Measurements from ENCODE around the gene ARMH2.

DNA sequence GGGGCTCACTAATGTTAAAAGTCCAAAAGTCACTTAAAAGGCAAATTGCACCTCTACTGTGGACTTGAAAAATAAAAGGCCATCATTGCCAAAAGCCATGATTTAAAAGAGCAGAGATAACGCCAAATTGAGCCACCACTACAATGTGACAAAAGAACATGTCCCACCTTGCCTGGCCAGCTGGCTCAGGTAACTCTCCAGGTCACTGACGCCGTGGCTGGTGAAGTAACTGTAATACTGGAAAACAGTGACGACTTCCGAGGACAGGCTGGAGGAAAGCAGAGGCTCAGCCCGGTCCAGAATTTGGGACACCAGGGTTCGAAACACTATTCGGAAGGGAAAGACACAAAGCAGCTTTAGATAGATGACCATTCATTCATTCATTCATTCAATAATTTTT, 29.3 kb upstream of the ARMH2 start:
- TF ChIP-seq, protein P1, sequence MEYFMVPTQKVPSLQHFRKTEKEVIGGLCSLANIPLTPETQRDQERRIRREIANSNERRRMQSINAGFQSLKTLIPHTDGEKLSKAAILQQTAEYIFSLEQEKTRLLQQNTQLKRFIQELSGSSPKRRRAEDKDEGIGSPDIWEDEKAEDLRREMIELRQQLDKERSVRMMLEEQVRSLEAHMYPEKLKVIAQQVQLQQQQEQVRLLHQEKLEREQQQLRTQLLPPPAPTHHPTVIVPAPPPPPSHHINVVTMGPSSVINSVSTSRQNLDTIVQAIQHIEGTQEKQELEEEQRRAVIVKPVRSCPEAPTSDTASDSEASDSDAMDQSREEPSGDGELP (CRISPR knock-in tag; IDR thresholded peaks at IDR 0.05; ENCODE audit: borderline replicate concordance) = no peak
- TF ChIP-seq STAG1 (CRISPR knock-in tag; IDR thresholded peaks at IDR 0.05; ENCODE audit: borderline replicate concordance) (no peak), ZNF561 (CRISPR knock-in tag; conservative IDR thresholded peaks at IDR 0.05) (no peak), ZSCAN29 (IDR thresholded peaks at IDR 0.05) (no peak), JUNB (CRISPR knock-in tag; conservative IDR thresholded peaks at IDR 0.05) (no peak), SREBF2 (CRISPR knock-in tag; IDR thresholded peaks at IDR 0.05) (no peak), CHD4 (IDR thresholded peaks at IDR 0.05; ENCODE audit: insufficient read depth, insufficient replicate concordance, low read depth, low read length, poor library complexity, severe bottlenecking) (no peak)
- TF ChIP-seq, protein P2, sequence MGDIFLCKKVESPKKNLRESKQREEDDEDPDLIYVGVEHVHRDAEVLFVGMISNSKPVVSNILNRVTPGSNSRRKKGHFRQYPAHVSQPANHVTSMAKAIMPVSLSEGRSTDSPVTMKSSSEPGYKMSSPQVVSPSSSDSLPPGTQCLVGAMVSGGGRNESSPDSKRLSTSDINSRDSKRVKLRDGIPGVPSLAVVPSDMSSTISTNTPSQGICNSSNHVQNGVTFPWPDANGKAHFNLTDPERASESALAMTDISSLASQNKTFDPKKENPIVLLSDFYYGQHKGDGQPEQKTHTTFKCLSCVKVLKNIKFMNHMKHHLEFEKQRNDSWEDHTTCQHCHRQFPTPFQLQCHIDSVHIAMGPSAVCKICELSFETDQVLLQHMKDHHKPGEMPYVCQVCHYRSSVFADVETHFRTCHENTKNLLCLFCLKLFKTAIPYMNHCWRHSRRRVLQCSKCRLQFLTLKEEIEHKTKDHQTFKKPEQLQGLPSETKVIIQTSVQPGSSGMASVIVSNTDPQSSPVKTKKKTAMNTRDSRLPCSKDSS (IDR thresholded peaks at IDR 0.05; ENCODE audit: low read depth, partially characterized antibody) = no peak
- TF ChIP-seq, protein P3, sequence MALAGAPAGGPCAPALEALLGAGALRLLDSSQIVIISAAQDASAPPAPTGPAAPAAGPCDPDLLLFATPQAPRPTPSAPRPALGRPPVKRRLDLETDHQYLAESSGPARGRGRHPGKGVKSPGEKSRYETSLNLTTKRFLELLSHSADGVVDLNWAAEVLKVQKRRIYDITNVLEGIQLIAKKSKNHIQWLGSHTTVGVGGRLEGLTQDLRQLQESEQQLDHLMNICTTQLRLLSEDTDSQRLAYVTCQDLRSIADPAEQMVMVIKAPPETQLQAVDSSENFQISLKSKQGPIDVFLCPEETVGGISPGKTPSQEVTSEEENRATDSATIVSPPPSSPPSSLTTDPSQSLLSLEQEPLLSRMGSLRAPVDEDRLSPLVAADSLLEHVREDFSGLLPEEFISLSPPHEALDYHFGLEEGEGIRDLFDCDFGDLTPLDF (CRISPR knock-in tag; IDR thresholded peaks at IDR 0.05) = no peak

Data from K562 (cell line).